Loucy (cell line): ENCODE data around the gene ADIPOR2.

Source experiments
- H2AFZ ChIP-seq: fragments of 200-600 bp; sonication (generic); 2 replicates; pipeline ENCODE4 v1.6.0; 2016; ENCODE audit warnings: antibody characterized with exemption, mild to moderate bottlenecking, low read length, moderate library complexity
- H3F3A ChIP-seq: fragments of 200-600 bp; 2 replicates; pipeline ENCODE4 v1.6.0; 2016; ENCODE audit warnings: antibody characterized with exemption, low read depth, mild to moderate bottlenecking
- H3K27me3 ChIP-seq: fragments of 200-600 bp; sonication (generic); 2 replicates; pipeline ENCODE4 v1.6.1; 2014; ENCODE audit warnings: low read length, mild to moderate bottlenecking; ENCODE audit not compliant: insufficient read depth, poor library complexity, severe bottlenecking
- H3K36me3 ChIP-seq: fragments of 200-600 bp; sonication (generic); 2 replicates; pipeline ENCODE4 v1.6.1; 2016; ENCODE audit warnings: low read length; ENCODE audit not compliant: insufficient read depth
- H3K4me1 ChIP-seq: fragments of 200-600 bp; sonication (generic); 2 replicates; pipeline ENCODE4 v1.5.1; 2014; ENCODE audit warnings: low read length, mild to moderate bottlenecking; ENCODE audit not compliant: insufficient read depth, poor library complexity, severe bottlenecking
- H3K4me2 ChIP-seq: fragments of 200-600 bp; sonication (generic); 2 replicates; pipeline ENCODE4 v1.6.0; 2014; ENCODE audit warnings: antibody characterized with exemption, low read length, low read depth, mild to moderate bottlenecking; ENCODE audit not compliant: poor library complexity, severe bottlenecking
- H3K4me3 ChIP-seq: fragments of 200-600 bp; sonication (generic); 2 replicates; pipeline ENCODE4 v1.5.1; 2014; ENCODE audit warnings: low read length, mild to moderate bottlenecking, mixed read lengths; ENCODE audit not compliant: poor library complexity, severe bottlenecking
- H3K79me2 ChIP-seq: fragments of 200-600 bp; sonication (generic); 2 replicates; pipeline ENCODE4 v1.6.1; 2014; ENCODE audit warnings: low read length; ENCODE audit not compliant: insufficient read depth
- H3K9ac ChIP-seq: fragments of 200-600 bp; sonication (generic); 2 replicates; pipeline ENCODE4 v1.6.0; 2014; ENCODE audit warnings: mild to moderate bottlenecking, low read depth, low read length, moderate library complexity; ENCODE audit not compliant: poor library complexity, severe bottlenecking
- H3K9me2 ChIP-seq: fragments of 200-600 bp; sonication (generic); replicated peaks from 2 replicates; pipeline ENCODE4 v1.6.1; 2016; ENCODE audit warnings: low read depth, low read length, mixed read lengths
- H3K9me3 ChIP-seq: fragments of 200-600 bp; sonication (generic); 2 replicates; pipeline ENCODE4 v1.6.1; 2014; ENCODE audit warnings: mild to moderate bottlenecking, antibody characterized with exemption, low read length, low read depth; ENCODE audit not compliant: insufficient read depth
- H4K20me1 ChIP-seq: fragments of 200-600 bp; sonication (generic); 2 replicates; pipeline ENCODE4 v1.6.0; 2014; ENCODE audit warnings: antibody characterized with exemption, low read length, mild to moderate bottlenecking; ENCODE audit not compliant: insufficient read depth, poor library complexity, severe bottlenecking
- EZH2phosphoT487 ChIP-seq: fragments of 200-600 bp; IDR thresholded peaks from 2 replicates; pipeline ENCODE4 v1.6.1; 2018; ENCODE audit warnings: antibody characterized with exemption, mild to moderate bottlenecking, moderate library complexity, borderline replicate concordance
- TF ChIP-seq, protein P1 (sequence below): fragments of 200-600 bp; sonication (generic); conservative IDR thresholded peaks from 2 replicates; pipeline ENCODE4 v1.5.1; 2014; ENCODE audit warnings: mild to moderate bottlenecking, antibody characterized with exemption, low read length

Gene ADIPOR2

GRCh38 chr12:1797991-1798640 is 107.2 kb downstream of the ADIPOR2 start:
- Histone ChIP-seq H3K9me2 (no peaks in the 10 kb centered on the region), H3K4me3 (no peak overlapping the region), H3K79me2 (no peaks in the 10 kb centered on the region), H3F3A (no peaks in the 10 kb centered on the region), H2AFZ (no peak overlapping the region), H3K27me3 (no peaks in the 10 kb centered on the region), H3K4me2 (no peak overlapping the region), H4K20me1 (no peaks in the 10 kb centered on the region), H3K9ac (no peak overlapping the region), H3K36me3 (no peaks in the 10 kb centered on the region), H3K4me1 (peaks cover 4% of the 10 kb centered on the region), H3K9me3 (no peaks in the 10 kb centered on the region)
- no peak for TF ChIP-seq EZH2phosphoT487
- TF ChIP-seq, protein P1, sequence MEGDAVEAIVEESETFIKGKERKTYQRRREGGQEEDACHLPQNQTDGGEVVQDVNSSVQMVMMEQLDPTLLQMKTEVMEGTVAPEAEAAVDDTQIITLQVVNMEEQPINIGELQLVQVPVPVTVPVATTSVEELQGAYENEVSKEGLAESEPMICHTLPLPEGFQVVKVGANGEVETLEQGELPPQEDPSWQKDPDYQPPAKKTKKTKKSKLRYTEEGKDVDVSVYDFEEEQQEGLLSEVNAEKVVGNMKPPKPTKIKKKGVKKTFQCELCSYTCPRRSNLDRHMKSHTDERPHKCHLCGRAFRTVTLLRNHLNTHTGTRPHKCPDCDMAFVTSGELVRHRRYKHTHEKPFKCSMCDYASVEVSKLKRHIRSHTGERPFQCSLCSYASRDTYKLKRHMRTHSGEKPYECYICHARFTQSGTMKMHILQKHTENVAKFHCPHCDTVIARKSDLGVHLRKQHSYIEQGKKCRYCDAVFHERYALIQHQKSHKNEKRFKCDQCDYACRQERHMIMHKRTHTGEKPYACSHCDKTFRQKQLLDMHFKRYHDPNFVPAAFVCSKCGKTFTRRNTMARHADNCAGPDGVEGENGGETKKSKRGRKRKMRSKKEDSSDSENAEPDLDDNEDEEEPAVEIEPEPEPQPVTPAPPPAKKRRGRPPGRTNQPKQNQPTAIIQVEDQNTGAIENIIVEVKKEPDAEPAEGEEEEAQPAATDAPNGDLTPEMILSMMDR: no peak

- Histone ChIP-seq H3K27me3 (no peaks in the 10 kb centered on the region), H3K4me2 (no peak overlapping the region), H4K20me1 (no peaks in the 10 kb centered on the region), H2AFZ (no peak overlapping the region), H3K4me3 (no peak overlapping the region), H3K79me2 (no peaks in the 10 kb centered on the region), H3K9me2 (no peaks in the 10 kb centered on the region), H3F3A (no peaks in the 10 kb centered on the region), H3K36me3 (no peaks in the 10 kb centered on the region), H3K4me1 (peaks cover 4% of the 10 kb centered on the region), H3K9me3 (no peaks in the 10 kb centered on the region), H3K9ac (no peak overlapping the region)
- TF ChIP-seq EZH2phosphoT487: no peak
- TF ChIP-seq, protein P1: no peak
These were observed 107.8 kb downstream of the ADIPOR2 start for GRCh38 chr12:1798641-1799020.

DNA sequence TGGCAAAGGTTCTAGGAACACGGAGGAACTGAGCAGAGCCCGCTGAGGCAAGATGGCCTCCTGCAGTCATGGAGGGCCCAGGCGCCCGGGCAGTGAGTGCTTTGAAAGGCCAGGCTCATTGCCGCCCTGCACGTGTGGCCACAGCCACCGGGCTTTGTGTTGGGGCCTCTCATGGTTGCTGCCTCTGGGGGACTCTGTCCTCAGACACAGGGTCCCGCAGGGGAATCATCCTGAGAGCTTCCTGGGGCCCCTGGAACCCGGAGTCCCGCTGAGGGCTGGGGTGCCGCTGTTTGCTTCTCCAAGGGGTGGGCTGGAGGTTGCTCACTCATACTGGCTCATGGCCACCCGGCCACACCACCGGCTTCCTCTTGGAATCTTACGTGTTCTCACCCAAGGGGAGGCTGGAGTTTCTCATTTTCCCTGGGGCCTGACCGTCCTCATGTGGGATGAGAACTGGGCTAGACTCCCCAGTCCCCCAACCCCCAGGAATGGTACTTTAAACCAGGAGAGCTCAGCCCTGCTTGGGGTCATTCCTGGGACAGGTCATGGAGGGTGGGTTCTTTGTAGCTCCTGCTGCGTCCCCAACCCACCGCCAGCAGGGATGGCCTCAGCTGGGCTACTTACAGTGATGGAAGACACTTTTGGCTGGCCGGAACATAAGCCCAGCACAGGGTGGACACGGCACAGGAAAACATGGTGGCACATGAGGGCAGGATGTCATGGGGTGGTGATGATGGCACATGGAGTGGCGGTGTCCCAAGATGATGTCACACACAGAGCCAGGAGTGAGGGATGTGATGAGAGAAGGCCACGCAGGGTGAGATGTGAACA is 108.4 kb downstream of the ADIPOR2 start:
- no peaks in the 10 kb centered on the region for H3K9me2 ChIP-seq
- H3K4me1 ChIP-seq: peaks cover 4% of the 10 kb centered on the region
- TF ChIP-seq EZH2phosphoT487: no peak
- TF ChIP-seq, protein P1: no peak
- H3F3A ChIP-seq: no peaks in the 10 kb centered on the region
- no peak overlapping the region for H3K9ac ChIP-seq
- no peaks in the 10 kb centered on the region for H4K20me1 ChIP-seq
- no peak overlapping the region for H3K4me3 ChIP-seq
- no peaks in the 10 kb centered on the region for H3K79me2 ChIP-seq
- no peak overlapping the region for H2AFZ ChIP-seq
- no peaks in the 10 kb centered on the region for H3K27me3 ChIP-seq
- no peaks in the 10 kb centered on the region for H3K9me3 ChIP-seq
- H3K36me3 ChIP-seq: no peaks in the 10 kb centered on the region
- no peak overlapping the region for H3K4me2 ChIP-seq
